Bronchial epithelial cell (primary cell): ENCODE measurements around the gene ZC3H7A. TPM values are rescaled to one million over a fixed set of nuclear protein-coding genes. Genes with fewer than 3 reads are reported as not detected.

Experiments used
- DNase-seq: peaks from one replicate; pipeline ENCODE4 v3.0.0-alpha.2; 2010; ENCODE audit warnings: low read depth
- FAIRE-seq: peaks from 2 replicates; lab custom pipeline; 2011; peaks lifted over from hg19 to GRCh38; lab: Jason Lieb, UNC
- H3K27me3 ChIP-seq: 2 replicates; pipeline ENCODE4 v1.5.1; 2011; ENCODE audit warnings: low read length; ENCODE audit not compliant: control insufficient read depth, insufficient read depth
- H3K36me3 ChIP-seq: 2 replicates; pipeline ENCODE4 v1.5.1; 2011; ENCODE audit warnings: low read length; ENCODE audit not compliant: control insufficient read depth, insufficient read depth
- H3K4me3 ChIP-seq: 2 replicates; pipeline ENCODE4 v1.5.1; 2011; ENCODE audit warnings: mild to moderate bottlenecking, low read depth, low read length, control low read depth
- total RNA-seq: library from RNA; depleted of rRNA; stranded (reverse); fragments of >200 nt; gene quantifications from 2 replicates; pipeline ENCODE4 v1.2.1, GENCODE V29; 2014
- TF ChIP-seq, protein P1 (sequence below): IDR thresholded peaks from 2 replicates; pipeline ENCODE4 v1.5.1; 2011; ENCODE audit warnings: mild to moderate bottlenecking, moderate library complexity, low read length, control low read depth, inconsistent platforms; ENCODE audit not compliant: insufficient read depth, severe bottlenecking

ZC3H7A gene
- total RNA-seq, 1 donor from 2014 or later: 26.9 TPM

DNA sequence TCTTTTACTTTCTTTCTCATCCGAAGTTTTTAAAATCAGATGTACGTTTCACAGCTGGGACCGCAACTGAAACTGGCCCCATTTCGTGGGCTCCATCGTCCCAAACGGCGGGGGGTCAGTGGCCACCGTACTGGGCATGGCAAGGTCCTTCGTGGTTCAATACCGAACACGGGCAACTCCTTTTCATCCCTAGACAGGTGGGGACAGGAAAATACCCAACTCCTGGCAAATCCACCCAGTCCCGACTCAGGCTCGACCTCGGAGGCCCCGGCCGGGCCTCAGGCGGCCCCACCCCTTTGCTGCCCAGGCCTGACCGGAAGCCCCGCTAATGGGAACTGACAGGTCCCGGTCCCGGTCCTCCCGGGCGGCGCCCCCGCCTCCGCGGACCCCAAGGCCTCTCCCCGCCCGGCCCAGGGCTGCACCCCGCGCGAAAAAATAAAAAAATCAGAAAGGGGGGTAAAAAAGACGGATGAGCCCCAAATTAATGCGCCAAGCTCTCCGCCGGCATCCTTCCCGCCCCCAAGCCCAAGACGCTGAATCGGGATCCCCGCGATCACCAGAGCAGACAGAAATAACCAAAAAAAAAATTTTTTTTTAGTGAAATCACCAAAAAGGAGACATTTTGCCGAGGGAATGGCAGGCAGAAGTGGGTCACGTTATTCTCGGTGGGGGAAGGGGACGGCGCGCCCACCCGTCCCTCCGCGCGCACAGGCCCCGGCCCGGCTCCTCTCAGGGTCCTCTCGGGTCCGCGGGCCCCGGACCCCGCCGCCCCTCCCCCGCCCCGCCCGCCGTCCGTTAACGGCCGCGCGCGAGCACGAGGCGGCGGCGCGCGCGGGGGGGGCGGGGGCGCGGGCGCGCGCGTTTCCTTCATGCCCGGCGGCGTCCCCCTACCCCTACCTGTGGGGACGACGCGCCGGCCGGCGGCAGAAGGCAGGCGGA is 562 bp downstream of the ZC3H7A start:
- no peak for FAIRE-seq
- no peaks in the 10 kb centered on the region for H3K27me3 ChIP-seq
- DNase-seq: no peak
- peak overlapping the region; percentile 64 for H3K4me3 ChIP-seq
- TF ChIP-seq, protein P1, sequence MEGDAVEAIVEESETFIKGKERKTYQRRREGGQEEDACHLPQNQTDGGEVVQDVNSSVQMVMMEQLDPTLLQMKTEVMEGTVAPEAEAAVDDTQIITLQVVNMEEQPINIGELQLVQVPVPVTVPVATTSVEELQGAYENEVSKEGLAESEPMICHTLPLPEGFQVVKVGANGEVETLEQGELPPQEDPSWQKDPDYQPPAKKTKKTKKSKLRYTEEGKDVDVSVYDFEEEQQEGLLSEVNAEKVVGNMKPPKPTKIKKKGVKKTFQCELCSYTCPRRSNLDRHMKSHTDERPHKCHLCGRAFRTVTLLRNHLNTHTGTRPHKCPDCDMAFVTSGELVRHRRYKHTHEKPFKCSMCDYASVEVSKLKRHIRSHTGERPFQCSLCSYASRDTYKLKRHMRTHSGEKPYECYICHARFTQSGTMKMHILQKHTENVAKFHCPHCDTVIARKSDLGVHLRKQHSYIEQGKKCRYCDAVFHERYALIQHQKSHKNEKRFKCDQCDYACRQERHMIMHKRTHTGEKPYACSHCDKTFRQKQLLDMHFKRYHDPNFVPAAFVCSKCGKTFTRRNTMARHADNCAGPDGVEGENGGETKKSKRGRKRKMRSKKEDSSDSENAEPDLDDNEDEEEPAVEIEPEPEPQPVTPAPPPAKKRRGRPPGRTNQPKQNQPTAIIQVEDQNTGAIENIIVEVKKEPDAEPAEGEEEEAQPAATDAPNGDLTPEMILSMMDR: no peak
- H3K36me3 ChIP-seq: no peaks in the 10 kb centered on the region

- Histone ChIP-seq H3K4me3 (peak overlapping the region; percentile 64), H3K27me3 (no peaks in the 10 kb centered on the region), H3K36me3 (peaks cover 1% of the 10 kb centered on the region)
- FAIRE-seq (no peak), DNase-seq (no peak)
- TF ChIP-seq, protein P1: no peak
Observed at GRCh38 chr16:11795887-11796226, 1.2 kb downstream of the ZC3H7A start.

GRCh38 chr16:11794996-11795886 is 1.8 kb downstream of the ZC3H7A start:
- DNase-seq: no peak
- no peak for FAIRE-seq
- Histone ChIP-seq H3K27me3 (no peaks in the 10 kb centered on the region), H3K36me3 (peaks cover 1% of the 10 kb centered on the region), H3K4me3 (no peak overlapping the region)
- TF ChIP-seq, protein P1: no peak

- H3K4me3 ChIP-seq: no peak overlapping the region
- FAIRE-seq: no peak
- H3K27me3 ChIP-seq: no peaks in the 10 kb centered on the region
- no peak for DNase-seq
- TF ChIP-seq, protein P1: no peak
- H3K36me3 ChIP-seq: peaks cover 1% of the 10 kb centered on the region
Observed at GRCh38 chr16:11794447-11794846, 2.6 kb downstream of the ZC3H7A start.

GRCh38 chr16:11793840-11794239 is 3.2 kb downstream of the ZC3H7A start:
- TF ChIP-seq, protein P1: no peak
- Histone ChIP-seq H3K27me3 (no peaks in the 10 kb centered on the region), H3K36me3 (peaks cover 1% of the 10 kb centered on the region), H3K4me3 (no peak overlapping the region)
- FAIRE-seq: no peak
- DNase-seq: no peak
